COLO829 (cell line): ENCODE results near the gene ADGRG3.

Source experiments
- DNase-seq: peaks from one replicate; pipeline ENCODE4 v3.0.0; 2012; ENCODE audit warnings: low spot score

Gene ADGRG3

GRCh38 chr16:57663917-57664661 is 4.0 kb upstream of the ADGRG3 start:
- no peak for DNase-seq

GRCh38 chr16:57664662-57665025 is 3.5 kb upstream of the ADGRG3 start:
- DNase-seq, result no peak

GRCh38 chr16:57665541-57665940 is 2.6 kb upstream of the ADGRG3 start:
- no peak for DNase-seq

- DNase-seq, result no peak
Observed at GRCh38 chr16:57666353-57667047, 1.6 kb upstream of the ADGRG3 start.

- DNase-seq, result no peak
Observed at GRCh38 chr16:57667048-57667525, 1.0 kb upstream of the ADGRG3 start.

GRCh38 chr16:57667526-57668262 is 412 bp upstream of the ADGRG3 start:
- DNase-seq, result no peak

- no peak for DNase-seq
Observed at GRCh38 chr16:57668630-57669475, 747 bp downstream of the ADGRG3 start.

GRCh38 chr16:57669476-57670162 is 1.5 kb downstream of the ADGRG3 start:
- DNase-seq, result no peak

GRCh38 chr16:57670196-57670595 is 2.1 kb downstream of the ADGRG3 start:
- no peak for DNase-seq

GRCh38 chr16:57671451-57671850 is 3.3 kb downstream of the ADGRG3 start:
- peak; percentile 39 for DNase-seq

GRCh38 chr16:57672416-57672815 is 4.3 kb downstream of the ADGRG3 start:
- no peak for DNase-seq

- no peak for DNase-seq
Observed at GRCh38 chr16:57672824-57673223, 4.7 kb downstream of the ADGRG3 start.

GRCh38 chr16:57675741-57676551 is 7.8 kb downstream of the ADGRG3 start:
- no peak for DNase-seq

- DNase-seq, result no peak
Observed at GRCh38 chr16:57676553-57677085, 8.5 kb downstream of the ADGRG3 start.

GRCh38 chr16:57677622-57678369 is 9.7 kb downstream of the ADGRG3 start:
- DNase-seq, result peak; percentile 6

- DNase-seq, result no peak
Observed at GRCh38 chr16:57679016-57679415, 10.9 kb downstream of the ADGRG3 start.

GRCh38 chr16:57679767-57680482 is 11.8 kb downstream of the ADGRG3 start:
- no peak for DNase-seq

GRCh38 chr16:57680842-57681375 is 12.8 kb downstream of the ADGRG3 start:
- no peak for DNase-seq
